T-helper 1 cell treated with Interleukin-12 subunit alpha and Interleukin-12 subunit beta and Interleukin-4 antibody, amounts not matched to agents 30 μg/mL and 1 μg/mL, for 36 hours (primary cell): Measurements from ENCODE around the gene CSF3R.
A peak's percentile ranks its signal among the peaks of the same experiment; 100 is the strongest.

Source experiments
- H3K27ac Mint-ChIP-seq: one replicate; pipeline ENCODE4 v1.8.0; 2021; ENCODE audit warnings: mild to moderate bottlenecking, mixed read lengths
- H3K27me3 Mint-ChIP-seq: one replicate; pipeline ENCODE4 v1.8.0; 2021; ENCODE audit warnings: low read depth, mixed read lengths
- H3K36me3 Mint-ChIP-seq: one replicate; pipeline ENCODE4 v1.8.0; 2021; ENCODE audit warnings: low read depth, mixed read lengths
- H3K4me1 Mint-ChIP-seq: one replicate; pipeline ENCODE4 v1.8.0; 2021; ENCODE audit warnings: low read depth, mixed read lengths
- H3K4me3 Mint-ChIP-seq: one replicate; pipeline ENCODE4 v1.8.0; 2021; ENCODE audit warnings: mild to moderate bottlenecking, moderate library complexity, mixed read lengths
- H3K9me3 Mint-ChIP-seq: one replicate; pipeline ENCODE4 v1.8.0; 2021; ENCODE audit warnings: mixed read lengths

The CSF3R gene

DNA sequence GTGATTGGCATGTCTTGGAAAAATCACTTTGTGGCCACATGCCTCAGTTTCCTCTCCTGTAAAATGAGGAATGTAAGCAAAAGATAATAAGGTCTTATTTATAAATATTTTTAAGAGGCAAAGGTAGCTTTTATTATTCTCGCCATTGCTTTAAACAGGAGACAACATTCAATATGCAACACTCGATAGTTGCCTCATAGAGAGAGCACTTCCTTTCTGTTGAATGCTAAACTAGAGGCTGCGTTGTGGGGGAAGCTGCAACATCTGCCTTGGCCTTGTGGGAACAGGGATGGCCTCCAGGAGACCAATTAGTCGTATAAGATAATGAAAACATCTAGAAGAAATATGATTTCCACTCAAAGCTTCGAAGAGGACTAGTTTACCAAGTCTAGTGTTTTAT lies 36.0 kb downstream of the CSF3R start:
- no peaks in the 10 kb centered on the region for H3K9me3 Mint-ChIP-seq
- peaks cover 5% of the 10 kb centered on the region for H3K27me3 Mint-ChIP-seq
- no peaks in the 10 kb centered on the region for H3K36me3 Mint-ChIP-seq
- H3K27ac Mint-ChIP-seq, result no peak overlapping the region
- no peak overlapping the region for H3K4me3 Mint-ChIP-seq
- peaks cover 13% of the 10 kb centered on the region for H3K4me1 Mint-ChIP-seq

GRCh38 chr1:36446271-36446670 lies 36.4 kb downstream of the CSF3R start:
- no peak overlapping the region for H3K27ac Mint-ChIP-seq
- H3K4me1 Mint-ChIP-seq, result peaks cover 10% of the 10 kb centered on the region

DNA sequence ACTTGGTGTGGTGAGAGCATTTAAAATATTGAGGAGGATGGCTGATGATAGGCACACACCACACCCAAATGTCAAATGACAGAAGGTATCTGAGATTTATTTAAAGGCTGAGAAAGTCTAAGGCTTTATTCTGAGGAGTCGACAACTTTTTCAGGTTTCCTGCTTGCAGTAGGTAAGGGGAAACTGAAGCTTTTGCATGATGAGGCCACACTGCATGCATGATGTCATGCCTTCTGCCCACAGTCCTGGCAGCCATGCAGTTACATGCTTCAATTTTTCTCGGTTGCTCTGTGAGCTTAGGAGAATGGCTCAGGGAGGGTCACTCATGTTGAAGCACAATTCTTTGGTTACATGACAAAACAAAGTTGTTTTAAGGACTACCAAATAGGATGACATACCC lies 39.4 kb downstream of the CSF3R start:
- Mint-ChIP-seq H3K27ac (no peak overlapping the region), H3K4me1 (no peaks in the 10 kb centered on the region), H3K4me3 (no peak overlapping the region), H3K27me3 (peaks cover 12% of the 10 kb centered on the region), H3K36me3 (no peaks in the 10 kb centered on the region), H3K9me3 (no peaks in the 10 kb centered on the region)

More at GRCh38 chr1:36446271-36446670, 36.4 kb downstream of the CSF3R start:
- Mint-ChIP-seq H3K4me3 (no peak overlapping the region), H3K27me3 (peaks cover 5% of the 10 kb centered on the region), H3K9me3 (no peaks in the 10 kb centered on the region), H3K36me3 (no peaks in the 10 kb centered on the region)

- Mint-ChIP-seq H3K27me3 (peaks cover 12% of the 10 kb centered on the region), H3K9me3 (no peaks in the 10 kb centered on the region), H3K36me3 (no peaks in the 10 kb centered on the region), H3K4me1 (no peaks in the 10 kb centered on the region), H3K27ac (no peak overlapping the region), H3K4me3 (no peak overlapping the region)
These were observed 40.4 kb downstream of the CSF3R start for GRCh38 chr1:36442337-36442736.

GRCh38 chr1:36440646-36441045 lies 42.1 kb downstream of the CSF3R start:
- Mint-ChIP-seq H3K27ac (no peak overlapping the region), H3K36me3 (no peaks in the 10 kb centered on the region), H3K4me3 (no peak overlapping the region), H3K9me3 (no peaks in the 10 kb centered on the region), H3K27me3 (peaks cover 12% of the 10 kb centered on the region), H3K4me1 (no peaks in the 10 kb centered on the region)

DNA sequence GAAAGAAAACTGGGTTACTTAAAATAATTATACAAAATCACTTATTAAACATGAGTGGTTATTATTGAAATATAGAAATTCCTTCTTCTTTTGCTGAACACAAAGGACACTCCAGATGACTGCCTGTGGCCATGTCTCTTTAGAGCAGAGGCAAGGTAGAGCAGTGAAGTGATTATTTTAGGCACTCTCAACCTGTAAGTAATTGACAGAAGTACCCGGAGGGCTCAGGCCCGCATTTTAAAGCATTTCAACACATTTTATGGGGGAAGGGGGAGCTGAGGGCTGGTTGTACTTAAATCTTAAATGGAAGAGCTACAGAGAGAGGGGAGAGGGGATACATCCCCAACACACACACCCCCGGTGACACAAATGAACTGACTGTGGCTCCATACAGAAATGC lies 42.7 kb downstream of the CSF3R start:
- H3K27ac Mint-ChIP-seq, result no peak overlapping the region
- no peaks in the 10 kb centered on the region for H3K36me3 Mint-ChIP-seq

DNA sequence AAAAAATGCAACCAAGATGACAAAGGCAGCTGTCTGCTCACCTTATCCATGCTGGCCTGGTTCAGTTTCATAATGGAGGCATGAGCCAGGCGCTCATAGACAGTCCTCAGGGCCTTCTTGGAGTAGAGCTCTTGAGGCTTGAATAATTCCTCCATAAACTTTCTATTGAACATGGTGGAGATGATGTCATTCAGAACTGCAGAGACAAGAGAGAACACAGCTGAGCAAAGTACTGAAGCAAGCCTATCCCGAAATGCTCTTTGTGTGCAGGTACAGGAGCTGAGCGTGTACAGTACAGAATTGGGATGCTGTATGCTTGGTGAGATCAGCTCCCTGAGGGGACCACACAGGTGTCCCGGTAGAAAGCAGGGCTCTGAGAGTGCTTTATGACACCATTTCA lies 44.0 kb downstream of the CSF3R start:
- Mint-ChIP-seq H3K36me3 (no peaks in the 10 kb centered on the region), H3K4me3 (no peak overlapping the region), H3K4me1 (no peaks in the 10 kb centered on the region), H3K27ac (no peak overlapping the region), H3K9me3 (no peaks in the 10 kb centered on the region), H3K27me3 (peaks cover 8% of the 10 kb centered on the region)

More for the DNA sequence above, 42.7 kb downstream of the CSF3R start:
- no peaks in the 10 kb centered on the region for H3K4me1 Mint-ChIP-seq
- H3K27me3 Mint-ChIP-seq, result peaks cover 12% of the 10 kb centered on the region
- no peak overlapping the region for H3K4me3 Mint-ChIP-seq
- H3K9me3 Mint-ChIP-seq, result no peaks in the 10 kb centered on the region

GRCh38 chr1:36436821-36437220 lies 45.9 kb downstream of the CSF3R start:
- Mint-ChIP-seq H3K27me3 (peaks cover 11% of the 10 kb centered on the region), H3K4me3 (no peak overlapping the region), H3K27ac (no peak overlapping the region), H3K4me1 (no peaks in the 10 kb centered on the region), H3K9me3 (no peaks in the 10 kb centered on the region), H3K36me3 (no peaks in the 10 kb centered on the region)

- Mint-ChIP-seq H3K9me3 (no peaks in the 10 kb centered on the region), H3K4me3 (no peak overlapping the region), H3K27ac (no peak overlapping the region), H3K4me1 (no peaks in the 10 kb centered on the region), H3K36me3 (no peaks in the 10 kb centered on the region), H3K27me3 (peaks cover 4% of the 10 kb centered on the region)
These were observed 49.6 kb downstream of the CSF3R start for GRCh38 chr1:36433102-36433501.

GRCh38 chr1:36432616-36433015 lies 50.1 kb downstream of the CSF3R start:
- H3K4me3 Mint-ChIP-seq, result no peak overlapping the region
- H3K9me3 Mint-ChIP-seq, result no peaks in the 10 kb centered on the region

GRCh38 chr1:36425791-36426190 lies 56.9 kb downstream of the CSF3R start:
- Mint-ChIP-seq H3K27ac (no peak overlapping the region), H3K27me3 (no peaks in the 10 kb centered on the region)

More at GRCh38 chr1:36432616-36433015, 50.1 kb downstream of the CSF3R start:
- Mint-ChIP-seq H3K36me3 (no peaks in the 10 kb centered on the region), H3K4me1 (no peaks in the 10 kb centered on the region), H3K27ac (no peak overlapping the region), H3K27me3 (peaks cover 4% of the 10 kb centered on the region)

GRCh38 chr1:36421649-36422048 lies 61.1 kb downstream of the CSF3R start:
- H3K4me3 Mint-ChIP-seq, result no peak overlapping the region
- no peaks in the 10 kb centered on the region for H3K9me3 Mint-ChIP-seq
- H3K4me1 Mint-ChIP-seq, result peaks cover 10% of the 10 kb centered on the region
- H3K36me3 Mint-ChIP-seq, result no peaks in the 10 kb centered on the region
- H3K27me3 Mint-ChIP-seq, result no peaks in the 10 kb centered on the region
- H3K27ac Mint-ChIP-seq, result peak overlapping the region; percentile 64

More at GRCh38 chr1:36425791-36426190, 56.9 kb downstream of the CSF3R start:
- Mint-ChIP-seq H3K36me3 (no peaks in the 10 kb centered on the region), H3K4me3 (no peak overlapping the region), H3K4me1 (peaks cover 4% of the 10 kb centered on the region), H3K9me3 (no peaks in the 10 kb centered on the region)

DNA sequence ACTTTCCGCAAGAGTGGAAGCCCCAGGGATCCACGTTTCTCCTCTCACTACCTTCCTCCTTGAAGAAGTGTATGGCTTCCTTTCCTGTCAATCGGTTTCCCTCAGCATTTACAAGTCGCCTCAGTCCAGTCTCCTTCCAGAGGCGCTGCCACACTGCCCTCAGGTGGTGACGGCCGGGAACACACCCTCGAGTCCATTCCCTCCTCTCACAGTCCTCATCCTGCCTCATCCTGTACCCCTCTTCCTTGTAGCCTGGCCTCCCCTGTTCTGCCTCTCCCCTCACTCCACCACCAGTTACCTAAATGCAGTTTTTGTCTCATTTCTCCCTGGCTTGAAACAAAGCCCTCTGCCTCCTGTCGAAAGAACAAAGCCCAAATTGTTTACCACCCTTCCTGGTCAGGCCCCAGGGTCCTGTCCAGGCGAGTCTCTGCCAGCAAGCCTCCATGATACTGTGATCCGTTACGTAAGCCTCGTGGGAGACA lies 61.8 kb downstream of the CSF3R start:
- no peaks in the 10 kb centered on the region for H3K36me3 Mint-ChIP-seq
- H3K9me3 Mint-ChIP-seq, result no peaks in the 10 kb centered on the region
- H3K27ac Mint-ChIP-seq, result peak overlapping the region; percentile 64
- no peaks in the 10 kb centered on the region for H3K27me3 Mint-ChIP-seq
- peak overlapping the region; percentile 32 for H3K4me3 Mint-ChIP-seq
- H3K4me1 Mint-ChIP-seq, result peaks cover 10% of the 10 kb centered on the region

GRCh38 chr1:36420409-36420808 lies 62.3 kb downstream of the CSF3R start:
- Mint-ChIP-seq H3K27me3 (no peaks in the 10 kb centered on the region), H3K4me3 (peak overlapping the region; percentile 32)

GRCh38 chr1:36419569-36419968 lies 63.1 kb downstream of the CSF3R start:
- H3K4me1 Mint-ChIP-seq, result peaks cover 10% of the 10 kb centered on the region
- H3K4me3 Mint-ChIP-seq, result no peak overlapping the region
- no peaks in the 10 kb centered on the region for H3K27me3 Mint-ChIP-seq
- no peak overlapping the region for H3K27ac Mint-ChIP-seq
- H3K9me3 Mint-ChIP-seq, result no peaks in the 10 kb centered on the region
- H3K36me3 Mint-ChIP-seq, result no peaks in the 10 kb centered on the region

More at GRCh38 chr1:36420409-36420808, 62.3 kb downstream of the CSF3R start:
- Mint-ChIP-seq H3K4me1 (peaks cover 10% of the 10 kb centered on the region), H3K9me3 (no peaks in the 10 kb centered on the region), H3K36me3 (no peaks in the 10 kb centered on the region), H3K27ac (peak overlapping the region; percentile 64)

GRCh38 chr1:36419140-36419539 lies 63.6 kb downstream of the CSF3R start:
- Mint-ChIP-seq H3K27me3 (no peaks in the 10 kb centered on the region), H3K9me3 (no peaks in the 10 kb centered on the region), H3K27ac (no peak overlapping the region), H3K36me3 (no peaks in the 10 kb centered on the region), H3K4me3 (no peak overlapping the region), H3K4me1 (peaks cover 10% of the 10 kb centered on the region)
